Measurements from ENCODE around the gene SLC25A26. TPM values are rescaled to one million over a fixed set of nuclear protein-coding genes. Genes with fewer than 3 reads are reported as not detected.

SLC25A26 gene
- polyA plus RNA-seq, 1 donor (not counting 4 experiments of a cell fraction or from before 2014, with no cell fraction given), result 25.2 TPM

DNA sequence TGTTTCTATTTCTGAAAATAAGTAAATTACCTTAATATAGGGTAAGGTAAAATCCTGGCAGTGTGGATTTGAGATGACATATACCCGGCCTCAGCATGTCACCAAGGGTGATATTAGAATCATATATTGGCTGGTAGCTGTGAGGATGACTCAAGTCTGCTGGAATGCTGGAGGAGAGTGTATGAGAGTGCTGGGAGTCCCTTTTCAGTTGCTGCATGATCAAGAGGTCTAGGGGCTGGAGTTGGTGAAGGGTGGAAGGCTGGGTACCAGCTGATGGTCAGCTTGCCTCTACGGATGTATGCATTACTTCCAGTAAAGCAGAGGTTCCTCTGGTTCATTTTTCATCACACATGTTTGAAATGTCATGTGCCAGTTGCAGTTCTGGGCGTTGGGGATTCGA lies 40.6 kb downstream of the SLC25A26 start:
- DNase-seq (ENCODE audit: low read depth, low spot score) (no peak), FAIRE-seq (no peak)
- Histone ChIP-seq H2AFZ (ENCODE audit: control insufficient read depth, low read length) (no peak overlapping the region), H3K4me3 (ENCODE audit: control insufficient read depth in 2 of 3, extremely low read depth in 1 of 3, insufficient read depth in 2 of 3, low read depth in 1 of 3, low read length in 3 of 3) (no peak overlapping the region), H3K9me3 (ENCODE audit: control insufficient read depth, low read depth, low read length) (no peaks in the 10 kb centered on the region), H4K20me1 (ENCODE audit: control insufficient read depth, extremely low read depth, insufficient read depth, low read length) (peaks cover 5% of the 10 kb centered on the region), H3K9me1 (ENCODE audit: control insufficient read depth, extremely low read depth, insufficient read depth, low read length) (no peaks in the 10 kb centered on the region), H3K36me3 (ENCODE audit: control insufficient read depth in 2 of 2, extremely low read depth in 1 of 2, insufficient read depth in 2 of 2, low read length in 2 of 2) (peaks cover 0 to 2% of the 10 kb centered on the region in 2 experiments), H3K9ac (ENCODE audit: control insufficient read depth, extremely low read depth, insufficient read depth, low read length) (no peak overlapping the region), H3K4me2 (ENCODE audit: control insufficient read depth, extremely low read depth, insufficient read depth, low read depth, low read length) (no peak overlapping the region), H3K79me2 (ENCODE audit: control insufficient read depth, insufficient read depth, low read length) (no peaks in the 10 kb centered on the region), H3K27me3 (ENCODE audit: control insufficient read depth, extremely low read depth, insufficient read depth, low read length) (no peaks in the 10 kb centered on the region), H3K4me1 (ENCODE audit: control insufficient read depth, extremely low read depth, insufficient read depth, low read length) (no peaks in the 10 kb centered on the region), H3K27ac (ENCODE audit: control insufficient read depth, insufficient read depth, low read length) (no peak overlapping the region)
- dilution Hi-C loops (cut with MboI; ENCODE audit: extremely low pct_ligation_motif_present, low sequenced_read_pairs), result no loop called here
- no peak for TF ChIP-seq EZH2 (IDR thresholded peaks at IDR 0.05; ENCODE audit: low read length)
- TF ChIP-seq, protein P1, sequence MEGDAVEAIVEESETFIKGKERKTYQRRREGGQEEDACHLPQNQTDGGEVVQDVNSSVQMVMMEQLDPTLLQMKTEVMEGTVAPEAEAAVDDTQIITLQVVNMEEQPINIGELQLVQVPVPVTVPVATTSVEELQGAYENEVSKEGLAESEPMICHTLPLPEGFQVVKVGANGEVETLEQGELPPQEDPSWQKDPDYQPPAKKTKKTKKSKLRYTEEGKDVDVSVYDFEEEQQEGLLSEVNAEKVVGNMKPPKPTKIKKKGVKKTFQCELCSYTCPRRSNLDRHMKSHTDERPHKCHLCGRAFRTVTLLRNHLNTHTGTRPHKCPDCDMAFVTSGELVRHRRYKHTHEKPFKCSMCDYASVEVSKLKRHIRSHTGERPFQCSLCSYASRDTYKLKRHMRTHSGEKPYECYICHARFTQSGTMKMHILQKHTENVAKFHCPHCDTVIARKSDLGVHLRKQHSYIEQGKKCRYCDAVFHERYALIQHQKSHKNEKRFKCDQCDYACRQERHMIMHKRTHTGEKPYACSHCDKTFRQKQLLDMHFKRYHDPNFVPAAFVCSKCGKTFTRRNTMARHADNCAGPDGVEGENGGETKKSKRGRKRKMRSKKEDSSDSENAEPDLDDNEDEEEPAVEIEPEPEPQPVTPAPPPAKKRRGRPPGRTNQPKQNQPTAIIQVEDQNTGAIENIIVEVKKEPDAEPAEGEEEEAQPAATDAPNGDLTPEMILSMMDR (optimal IDR thresholded peaks at IDR 0.05 in 1 of 3, IDR thresholded peaks at IDR 0.05 in 1 of 3, conservative IDR thresholded peaks at IDR 0.05 in 1 of 3; ENCODE audit: extremely low read depth in 1 of 3, insufficient read depth in 2 of 3, low read length in 3 of 3), result no peak

DNA sequence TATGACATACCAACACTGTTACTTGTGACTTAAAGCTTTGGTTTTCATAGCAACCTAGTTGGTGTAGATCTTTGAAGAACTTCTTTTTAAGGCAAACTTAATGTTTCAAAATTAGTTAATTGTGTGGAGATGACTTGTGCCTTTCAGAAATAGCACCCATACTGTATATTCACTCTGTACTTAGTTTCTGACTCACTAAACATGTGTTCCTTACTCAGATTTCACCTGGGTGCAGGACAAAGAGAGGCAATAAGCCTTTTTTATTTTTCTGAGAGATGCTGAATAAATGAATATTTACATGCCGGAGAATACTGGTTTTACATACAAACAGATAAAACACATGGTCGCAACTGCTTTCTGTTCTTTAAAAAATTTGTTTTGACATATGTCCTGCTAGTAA lies 44.8 kb downstream of the SLC25A26 start:
- FAIRE-seq (no peak), DNase-seq (ENCODE audit: low read depth, low spot score) (no peak)
- Histone ChIP-seq H3K9me3 (ENCODE audit: control insufficient read depth, low read depth, low read length) (no peaks in the 10 kb centered on the region), H3K36me3 (ENCODE audit: control insufficient read depth in 2 of 2, extremely low read depth in 1 of 2, insufficient read depth in 2 of 2, low read length in 2 of 2) (peaks cover 0 to 2% of the 10 kb centered on the region in 2 experiments), H3K9me1 (ENCODE audit: control insufficient read depth, extremely low read depth, insufficient read depth, low read length) (no peaks in the 10 kb centered on the region), H2AFZ (ENCODE audit: control insufficient read depth, low read length) (no peak overlapping the region), H3K79me2 (ENCODE audit: control insufficient read depth, insufficient read depth, low read length) (no peaks in the 10 kb centered on the region), H3K4me1 (ENCODE audit: control insufficient read depth, extremely low read depth, insufficient read depth, low read length) (no peaks in the 10 kb centered on the region), H3K27me3 (ENCODE audit: control insufficient read depth, extremely low read depth, insufficient read depth, low read length) (no peaks in the 10 kb centered on the region), H3K4me2 (ENCODE audit: control insufficient read depth, extremely low read depth, insufficient read depth, low read depth, low read length) (no peak overlapping the region), H3K4me3 (ENCODE audit: control insufficient read depth in 2 of 3, extremely low read depth in 1 of 3, insufficient read depth in 2 of 3, low read depth in 1 of 3, low read length in 3 of 3) (no peak overlapping the region), H3K9ac (ENCODE audit: control insufficient read depth, extremely low read depth, insufficient read depth, low read length) (no peak overlapping the region), H4K20me1 (ENCODE audit: control insufficient read depth, extremely low read depth, insufficient read depth, low read length) (peaks cover 5% of the 10 kb centered on the region), H3K27ac (ENCODE audit: control insufficient read depth, insufficient read depth, low read length) (no peak overlapping the region)
- TF ChIP-seq, protein P1 (optimal IDR thresholded peaks at IDR 0.05 in 1 of 3, IDR thresholded peaks at IDR 0.05 in 1 of 3, conservative IDR thresholded peaks at IDR 0.05 in 1 of 3; ENCODE audit: extremely low read depth in 1 of 3, insufficient read depth in 2 of 3, low read length in 3 of 3), result no peak
- TF ChIP-seq EZH2 (IDR thresholded peaks at IDR 0.05; ENCODE audit: low read length), result no peak
- dilution Hi-C loops (cut with MboI; ENCODE audit: extremely low pct_ligation_motif_present, low sequenced_read_pairs), result no loop called here
